CD14-positive monocyte (primary cell): ENCODE results near the gene ABI1. TPM values are rescaled to one million over a fixed set of nuclear protein-coding genes. Genes with fewer than 3 reads are reported as not detected.

Source experiments
- DNase-seq, 3 donors: peaks; one replicate each; pipeline ENCODE4 v3.0.0-alpha.2; 2011 to 2022
- H2AFZ ChIP-seq: 2 replicates; pipeline ENCODE4 v1.6.0; 2012; ENCODE audit warnings: mild to moderate bottlenecking, low read depth, low read length, inconsistent platforms; ENCODE audit not compliant: insufficient read depth, poor library complexity, severe bottlenecking
- H3K27ac ChIP-seq, 2 donors: 1 replicate in 1 of 2; 2 replicates in 1 of 2; pipeline ENCODE4 v1.5.1; 2012 to 2013; ENCODE audit warnings: low read length in 2 of 2, control low read depth in 1 of 2, inconsistent platforms in 1 of 2, low read depth in 1 of 2, mild to moderate bottlenecking in 1 of 2
- H3K27me3 ChIP-seq, 2 donors: one replicate each; pipeline versions ENCODE4 v1.6.0 to v1.6.1; 2011 to 2013; ENCODE audit warnings: low read length in 2 of 2; ENCODE audit not compliant: control insufficient read depth in 2 of 2, insufficient read depth in 2 of 2
- H3K36me3 ChIP-seq, 2 donors: replicated peaks in 1 of 2; 1 replicate in 1 of 2; 2 replicates in 1 of 2; pipeline versions ENCODE4 v1.5.1 to v1.6.1; 2012 to 2013; ENCODE audit warnings: low read length in 2 of 2, control low read depth in 1 of 2, inconsistent platforms in 1 of 2, mild to moderate bottlenecking in 1 of 2; ENCODE audit not compliant: insufficient read depth in 2 of 2, control insufficient read depth in 1 of 2
- H3K4me1 ChIP-seq, 2 donors: 1 replicate in 1 of 2; 2 replicates in 1 of 2; pipeline versions ENCODE4 v1.5.1 to v1.6.1; 2012 to 2013; ENCODE audit warnings: low read length in 2 of 2, control low read depth in 1 of 2, inconsistent platforms in 1 of 2, mild to moderate bottlenecking in 1 of 2, moderate library complexity in 1 of 2; ENCODE audit not compliant: insufficient read depth in 2 of 2, control insufficient read depth in 1 of 2
- H3K4me2 ChIP-seq: replicated peaks from 2 replicates; pipeline ENCODE3; 2012; ENCODE audit warnings: low read length, moderate library complexity, mild to moderate bottlenecking; ENCODE audit not compliant: poor library complexity, severe bottlenecking; ENCODE audit errors: extremely low read depth
- H3K4me3 ChIP-seq, 3 experiments: fragments of 200-600 bp in 1 of 3; sonication (generic) in 1 of 3; replicated peaks in 1 of 3; 1 replicate in 2 of 3; 2 replicates in 1 of 3; pipeline ENCODE4 v1.5.1; 2011 to 2013; ENCODE audit warnings: low read length in 3 of 3, mild to moderate bottlenecking in 3 of 3, control low read depth in 2 of 3, low read depth in 2 of 3, inconsistent platforms in 1 of 3, moderate library complexity in 1 of 3
- H3K79me2 ChIP-seq: 2 replicates; pipeline ENCODE4 v1.6.0; 2012; ENCODE audit warnings: mild to moderate bottlenecking, control low read depth, inconsistent platforms, low read length, moderate library complexity; ENCODE audit not compliant: insufficient read depth
- H3K9ac ChIP-seq: 2 replicates; pipeline ENCODE4 v1.6.0; 2017; ENCODE audit warnings: low read length, mild to moderate bottlenecking; ENCODE audit not compliant: insufficient read depth, poor library complexity, severe bottlenecking
- H3K9me3 ChIP-seq, 2 donors: replicated peaks in 1 of 2; 1 replicate in 1 of 2; 2 replicates in 1 of 2; pipeline versions ENCODE4 v1.5.1 to v1.6.1; 2012 to 2013; ENCODE audit warnings: low read length in 2 of 2, control low read depth in 1 of 2; ENCODE audit not compliant: control insufficient read depth in 1 of 2, insufficient read depth in 1 of 2
- H4K20me1 ChIP-seq: 2 replicates; pipeline ENCODE4 v1.6.0; 2012; ENCODE audit warnings: mild to moderate bottlenecking, low read length, control low read depth, moderate library complexity; ENCODE audit not compliant: insufficient read depth
- H3K27ac Mint-ChIP-seq, 7 donors: one replicate each; pipeline ENCODE4 v1.8.0; 2020; ENCODE audit warnings: mild to moderate bottlenecking in 7 of 7, mixed read lengths in 7 of 7, moderate library complexity in 6 of 7, inconsistent platforms in 2 of 7
- H3K27me3 Mint-ChIP-seq, 3 donors: one replicate each; pipeline ENCODE4 v1.8.0; 2021 to 2022; ENCODE audit warnings: low read depth in 3 of 3, mild to moderate bottlenecking in 3 of 3, mixed read lengths in 3 of 3, moderate library complexity in 3 of 3, inconsistent platforms in 1 of 3
- H3K36me3 Mint-ChIP-seq, 2 donors: one replicate each; pipeline ENCODE4 v1.8.0; 2020; ENCODE audit warnings: mixed read lengths in 2 of 2, inconsistent platforms in 1 of 2, mild to moderate bottlenecking in 1 of 2
- H3K4me1 Mint-ChIP-seq: one replicate; pipeline ENCODE4 v1.8.0; 2020; ENCODE audit warnings: mild to moderate bottlenecking, mixed read lengths
- H3K4me3 Mint-ChIP-seq, 2 donors: one replicate each; pipeline ENCODE4 v1.8.0; 2020; ENCODE audit warnings: mild to moderate bottlenecking in 2 of 2, mixed read lengths in 2 of 2, moderate library complexity in 1 of 2
- H3K9me3 Mint-ChIP-seq, 7 donors: one replicate each; pipeline ENCODE4 v1.8.0; 2020 to 2022; ENCODE audit warnings: mixed read lengths in 7 of 7, mild to moderate bottlenecking in 6 of 7, moderate library complexity in 6 of 7, inconsistent platforms in 2 of 7
- WGBS: methylation state at CpG from one replicate; pipeline ENCODE4 v1.1.5; 2013; ENCODE audit warnings: missing lambda C conversion rate; ENCODE audit not compliant: insufficient coverage; 5-methylcytosine and 5-hydroxymethylcytosine counted together
- intact Hi-C, 2 donors: fragments of 100-400 bp; cut with micrococcal nuclease; formaldehyde crosslinking; loops; one replicate each; pipeline versions ENCODE4 v1.15.0 to v1.15.1; 2023
- polyA plus RNA-seq, 3 donors: library from polyadenylated mRNA; depleted of rRNA in 1 of 3; unstranded in 2 of 3; stranded (reverse) in 1 of 3; fragments of 300-500 nt in 2 of 3; fragments of >200 nt in 1 of 3; fragmentation: Illumina TruSeq in 2 of 3; gene quantifications; 1 replicate in 2 of 3; 2 replicates in 1 of 3; pipeline ENCODE4 v1.2.3, GENCODE V29; 2012 to 2021
- TF ChIP-seq, protein P1 (sequence below): fragments of 200-600 bp; IDR thresholded peaks from one replicate; pipeline ENCODE4 v1.8.0; 2022; ENCODE audit warnings: antibody characterized with exemption, mild to moderate bottlenecking

The ABI1 gene
- polyA plus RNA-seq, 3 donors: 39.8 to 77.2 (median 61.5) TPM

DNA sequence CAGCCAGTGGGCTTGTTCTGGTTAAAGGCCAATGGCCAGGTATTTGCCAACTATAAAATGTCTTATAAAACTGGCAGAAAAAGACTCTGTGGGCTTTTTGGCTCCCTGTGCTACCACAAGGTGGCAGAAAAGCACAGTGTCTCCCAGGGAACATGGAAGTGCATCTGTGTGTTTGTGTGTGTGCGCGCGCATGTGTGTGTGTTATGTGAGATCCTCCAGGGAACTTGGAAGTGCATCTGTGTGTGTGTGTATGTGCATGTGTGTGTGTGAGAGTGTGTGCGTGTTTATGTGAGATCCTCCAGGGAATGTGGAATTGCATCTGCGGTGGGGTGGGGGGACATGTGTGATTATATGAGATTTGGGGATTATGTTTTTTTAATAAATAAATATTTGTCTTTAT, 30.2 kb upstream of the ABI1 start:
- Mint-ChIP-seq H3K4me3 (no peak overlapping the region), H3K36me3 (no peaks in the 10 kb centered on the region), H3K4me1 (peaks cover 4% of the 10 kb centered on the region), H3K9me3 (peaks cover 6 to 12% (median 11%) of the 10 kb centered on the region in 7 donors), H3K27me3 (peaks cover 0 to 2% (median 1%) of the 10 kb centered on the region in 3 donors), H3K27ac (no peak overlapping the region)
- Histone ChIP-seq H3K36me3 (no peaks in the 10 kb centered on the region), H3K9me3 (peaks cover 3 to 9% of the 10 kb centered on the region in 2 donors), H3K79me2 (no peaks in the 10 kb centered on the region), H3K9ac (no peak overlapping the region), H3K4me1 (peaks cover 0 to 3% of the 10 kb centered on the region in 2 donors), H3K4me2 (no peak overlapping the region), H3K4me3 (no peak overlapping the region), H4K20me1 (no peaks in the 10 kb centered on the region), H2AFZ (no peak overlapping the region), H3K27me3 (no peaks in the 10 kb centered on the region), H3K27ac (no peak overlapping the region)
- intact Hi-C loops: no loop called here
- TF ChIP-seq, protein P1, sequence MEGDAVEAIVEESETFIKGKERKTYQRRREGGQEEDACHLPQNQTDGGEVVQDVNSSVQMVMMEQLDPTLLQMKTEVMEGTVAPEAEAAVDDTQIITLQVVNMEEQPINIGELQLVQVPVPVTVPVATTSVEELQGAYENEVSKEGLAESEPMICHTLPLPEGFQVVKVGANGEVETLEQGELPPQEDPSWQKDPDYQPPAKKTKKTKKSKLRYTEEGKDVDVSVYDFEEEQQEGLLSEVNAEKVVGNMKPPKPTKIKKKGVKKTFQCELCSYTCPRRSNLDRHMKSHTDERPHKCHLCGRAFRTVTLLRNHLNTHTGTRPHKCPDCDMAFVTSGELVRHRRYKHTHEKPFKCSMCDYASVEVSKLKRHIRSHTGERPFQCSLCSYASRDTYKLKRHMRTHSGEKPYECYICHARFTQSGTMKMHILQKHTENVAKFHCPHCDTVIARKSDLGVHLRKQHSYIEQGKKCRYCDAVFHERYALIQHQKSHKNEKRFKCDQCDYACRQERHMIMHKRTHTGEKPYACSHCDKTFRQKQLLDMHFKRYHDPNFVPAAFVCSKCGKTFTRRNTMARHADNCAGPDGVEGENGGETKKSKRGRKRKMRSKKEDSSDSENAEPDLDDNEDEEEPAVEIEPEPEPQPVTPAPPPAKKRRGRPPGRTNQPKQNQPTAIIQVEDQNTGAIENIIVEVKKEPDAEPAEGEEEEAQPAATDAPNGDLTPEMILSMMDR: peak; percentile 32
- DNase-seq: peak in 2 of 3 donors; percentile 13 to 31
- 81% methylated on average over 3 of the region's 5 CpGs for WGBS

DNA sequence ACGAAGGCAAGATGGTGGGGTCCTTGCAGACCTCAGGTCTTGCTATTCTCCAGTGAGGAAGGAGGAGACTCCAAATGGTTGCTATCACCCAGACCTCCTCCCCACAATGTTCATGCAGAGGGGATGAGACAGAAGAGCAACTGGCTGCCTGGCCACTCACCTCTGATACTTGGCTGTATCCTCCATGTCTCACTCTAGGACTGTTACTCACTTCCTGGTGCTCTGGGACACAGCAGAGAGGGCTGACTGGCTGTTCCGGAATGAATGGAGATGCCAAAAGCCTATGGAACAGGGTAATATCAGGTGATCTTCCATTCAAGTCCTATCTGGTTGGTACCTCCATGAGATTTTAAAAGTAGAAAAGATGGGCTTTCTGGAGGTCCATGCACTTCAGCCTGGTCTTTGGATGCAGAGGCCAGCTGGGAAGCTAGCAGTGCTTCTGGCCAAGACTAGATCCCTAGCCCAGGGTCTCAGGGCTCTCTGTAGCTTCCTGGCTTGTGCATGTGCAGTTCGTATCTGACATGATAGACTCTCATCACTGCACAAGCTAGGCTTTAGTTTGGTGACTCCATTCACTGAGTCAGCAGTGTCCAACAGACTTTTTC, 27.0 kb upstream of the ABI1 start:
- H2AFZ ChIP-seq: no peak overlapping the region
- H3K4me2 ChIP-seq: no peak overlapping the region
- Mint-ChIP-seq H3K36me3 (no peaks in the 10 kb centered on the region), H3K9me3 (peaks cover 2 to 4% (median 3%) of the 10 kb centered on the region in 7 donors), H3K4me3 (no peak overlapping the region), H3K27me3 (peaks cover 7 to 9% (median 7%) of the 10 kb centered on the region in 3 donors), H3K27ac (no peak overlapping the region), H3K4me1 (peaks cover 4% of the 10 kb centered on the region)
- peaks cover 0 to 3% of the 10 kb centered on the region in 2 donors for H3K4me1 ChIP-seq
- H3K36me3 ChIP-seq: no peaks in the 10 kb centered on the region
- peaks cover 2 to 3% of the 10 kb centered on the region in 2 donors for H3K9me3 ChIP-seq
- no peaks in the 10 kb centered on the region for H3K27me3 ChIP-seq
- TF ChIP-seq, protein P1: no peak
- H3K9ac ChIP-seq: no peak overlapping the region
- intact Hi-C loops: loop anchor here in 1 of 2 donors (10.0 kb wide), 2 partner anchors 197 to 553 kb away; no protein-coding TSS in a partner anchor
- no peaks in the 10 kb centered on the region for H3K79me2 ChIP-seq
- H3K27ac ChIP-seq: no peak overlapping the region
- WGBS: 81% methylated on average over 2 of the region's 3 CpGs
- no peaks in the 10 kb centered on the region for H4K20me1 ChIP-seq
- no peak overlapping the region for H3K4me3 ChIP-seq
- DNase-seq: no peak
